Nephron progenitor cell (in vitro differentiated cells): ENCODE results near the gene AHRR.
"Not testable (repeated sequence)": the region's sequence is repeated elsewhere in the genome, so short reads cannot be mapped to it uniquely, and the experiment has no call there.

Experiments used
- DNase-seq: peaks from one replicate; pipeline ENCODE4 v3.0.0; 2021
- H3K27ac Mint-ChIP-seq: 2 replicates; pipeline ENCODE4 v1.8.0; 2021; ENCODE audit warnings: mild to moderate bottlenecking, moderate library complexity, mixed read lengths
- H3K27me3 Mint-ChIP-seq: 2 replicates; pipeline ENCODE4 v1.8.0; 2021; ENCODE audit warnings: mild to moderate bottlenecking, low read depth, mixed read lengths; ENCODE audit not compliant: poor library complexity
- H3K36me3 Mint-ChIP-seq: 2 replicates; pipeline ENCODE4 v1.8.0; 2021; ENCODE audit warnings: low read depth, mixed read lengths
- H3K4me1 Mint-ChIP-seq: 2 replicates; pipeline ENCODE4 v1.8.0; 2021; ENCODE audit warnings: mixed read lengths
- H3K4me3 Mint-ChIP-seq: 2 replicates; pipeline ENCODE4 v1.8.0; 2021; ENCODE audit warnings: mild to moderate bottlenecking, moderate library complexity, mixed read lengths
- H3K9me3 Mint-ChIP-seq: 2 replicates; pipeline ENCODE4 v1.8.0; 2021; ENCODE audit warnings: mild to moderate bottlenecking, moderate library complexity, mixed read lengths
- CTCF ChIP-seq: fragments of 200-600 bp; sonication (generic); IDR thresholded peaks from 2 replicates; pipeline ENCODE4 v1.5.0; 2021; ENCODE audit warnings: antibody characterized with exemption

The AHRR gene

GRCh38 chr5:321230-321725 is at the start of gene AHRR:
Gene AHRR, plus strand, starts transcription at chr5:321714. Its CDS starts 22,189 bp downstream, at chr5:343903.
- Mint-ChIP-seq H3K9me3 (peaks cover 10% of the 10 kb centered on the region), H3K27me3 (peaks cover 72% of the 10 kb centered on the region), H3K27ac (no peak within 1 kb of the TSS), H3K36me3 (peaks cover 1% of the 10 kb centered on the region), H3K4me1 (peaks cover 12% of the 10 kb centered on the region), H3K4me3 (peak within 1 kb of the TSS; percentile 73)
- peak; percentile 83 for DNase-seq
- TF ChIP-seq CTCF, result peak; percentile 8

- not testable (repeated sequence) for H3K27me3 Mint-ChIP-seq, DNase-seq, H3K36me3 Mint-ChIP-seq, H3K27ac Mint-ChIP-seq, H3K9me3 Mint-ChIP-seq
- Mint-ChIP-seq H3K4me3 (peak overlapping the region; percentile 93), H3K4me1 (peaks cover 39% of the 10 kb centered on the region)
Observed at GRCh38 chr5:271828-272167, 49.7 kb upstream of the AHRR start.

- DNase-seq, result not testable (repeated sequence)
- H3K4me1 Mint-ChIP-seq, result peaks cover 39% of the 10 kb centered on the region
- H3K27ac Mint-ChIP-seq, result peak overlapping the region; percentile 64
Observed at GRCh38 chr5:273091-273490, 48.4 kb upstream of the AHRR start.

GRCh38 chr5:273491-273890 is 48.0 kb upstream of the AHRR start:
- Mint-ChIP-seq H3K4me1 (peaks cover 39% of the 10 kb centered on the region), H3K4me3 (peak overlapping the region; percentile 93)
- H3K27me3 Mint-ChIP-seq, H3K36me3 Mint-ChIP-seq, H3K27ac Mint-ChIP-seq, H3K9me3 Mint-ChIP-seq, DNase-seq: not testable (repeated sequence)

More at GRCh38 chr5:273091-273490, 48.4 kb upstream of the AHRR start:
- H3K27me3 Mint-ChIP-seq, H3K36me3 Mint-ChIP-seq, H3K9me3 Mint-ChIP-seq: not testable (repeated sequence)
- peak overlapping the region; percentile 93 for H3K4me3 Mint-ChIP-seq

- Mint-ChIP-seq H3K4me1 (peaks cover 36% of the 10 kb centered on the region), H3K36me3 (peaks cover 16% of the 10 kb centered on the region)
- not testable (repeated sequence) for H3K9me3 Mint-ChIP-seq, H3K27ac Mint-ChIP-seq, DNase-seq, H3K4me3 Mint-ChIP-seq, H3K27me3 Mint-ChIP-seq
Observed at GRCh38 chr5:274346-274745, 47.2 kb upstream of the AHRR start.

GRCh38 chr5:278646-279045 is 42.9 kb upstream of the AHRR start:
- no peak overlapping the region for H3K4me3 Mint-ChIP-seq
- no peak for TF ChIP-seq CTCF
- no peak for DNase-seq
- H3K27me3 Mint-ChIP-seq, result no peaks in the 10 kb centered on the region
- peaks cover 56% of the 10 kb centered on the region for H3K36me3 Mint-ChIP-seq
- no peak overlapping the region for H3K27ac Mint-ChIP-seq
- peaks cover 35% of the 10 kb centered on the region for H3K9me3 Mint-ChIP-seq
- peaks cover 3% of the 10 kb centered on the region for H3K4me1 Mint-ChIP-seq

- H3K27ac Mint-ChIP-seq, H3K27me3 Mint-ChIP-seq, H3K4me1 Mint-ChIP-seq, DNase-seq, H3K4me3 Mint-ChIP-seq: not testable (repeated sequence)
- H3K9me3 Mint-ChIP-seq, result peaks cover 35% of the 10 kb centered on the region
- peaks cover 58% of the 10 kb centered on the region for H3K36me3 Mint-ChIP-seq
Observed at GRCh38 chr5:279051-279665, 42.4 kb upstream of the AHRR start.

- DNase-seq, result no peak
- H3K36me3 Mint-ChIP-seq, result peaks cover 70% of the 10 kb centered on the region
- H3K27me3 Mint-ChIP-seq, result no peaks in the 10 kb centered on the region
- peaks cover 25% of the 10 kb centered on the region for H3K9me3 Mint-ChIP-seq
- no peak overlapping the region for H3K27ac Mint-ChIP-seq
- no peak for TF ChIP-seq CTCF
- peaks cover 7% of the 10 kb centered on the region for H3K4me1 Mint-ChIP-seq
- H3K4me3 Mint-ChIP-seq, result no peak overlapping the region
Observed at GRCh38 chr5:285991-286557, 35.4 kb upstream of the AHRR start.

GRCh38 chr5:290200-290599 is 31.3 kb upstream of the AHRR start:
- peak overlapping the region; percentile 36 for H3K27ac Mint-ChIP-seq
- H3K36me3 Mint-ChIP-seq, result peaks cover 57% of the 10 kb centered on the region

GRCh38 chr5:291345-291744 is 30.2 kb upstream of the AHRR start:
- Mint-ChIP-seq H3K9me3 (peaks cover 20% of the 10 kb centered on the region), H3K36me3 (peaks cover 52% of the 10 kb centered on the region)
- not testable (repeated sequence) for H3K4me1 Mint-ChIP-seq, H3K27ac Mint-ChIP-seq, DNase-seq, H3K27me3 Mint-ChIP-seq, H3K4me3 Mint-ChIP-seq

More at GRCh38 chr5:290200-290599, 31.3 kb upstream of the AHRR start:
- peaks cover 20% of the 10 kb centered on the region for H3K9me3 Mint-ChIP-seq
- not testable (repeated sequence) for H3K27me3 Mint-ChIP-seq, H3K4me1 Mint-ChIP-seq, H3K4me3 Mint-ChIP-seq, DNase-seq

- H3K27me3 Mint-ChIP-seq, DNase-seq, H3K27ac Mint-ChIP-seq, H3K4me3 Mint-ChIP-seq: not testable (repeated sequence)
- Mint-ChIP-seq H3K36me3 (peaks cover 44% of the 10 kb centered on the region), H3K9me3 (peaks cover 20% of the 10 kb centered on the region), H3K4me1 (peaks cover 28% of the 10 kb centered on the region)
Observed at GRCh38 chr5:294788-295187, 26.7 kb upstream of the AHRR start.

GRCh38 chr5:296207-296606 is 25.3 kb upstream of the AHRR start:
- not testable (repeated sequence) for DNase-seq, H3K27ac Mint-ChIP-seq, H3K4me3 Mint-ChIP-seq, H3K27me3 Mint-ChIP-seq
- Mint-ChIP-seq H3K4me1 (peaks cover 29% of the 10 kb centered on the region), H3K36me3 (peaks cover 32% of the 10 kb centered on the region), H3K9me3 (peaks cover 19% of the 10 kb centered on the region)
